IgD-negative memory B cell (primary cell): ENCODE data around the gene PRKX. TPM values are rescaled to one million over a fixed set of nuclear protein-coding genes. Genes with fewer than 3 reads are reported as not detected.
"Not testable (repeated sequence)": the region's sequence is repeated elsewhere in the genome, so short reads cannot be mapped to it uniquely, and the experiment has no call there.

Source experiments
- H3K27ac Mint-ChIP-seq, 3 donors: one replicate each; pipeline ENCODE4 v1.8.0; 2020 to 2022; ENCODE audit warnings: mild to moderate bottlenecking in 3 of 3, mixed read lengths in 3 of 3, moderate library complexity in 1 of 3
- H3K27me3 Mint-ChIP-seq: one replicate; pipeline ENCODE4 v1.8.0; 2021; ENCODE audit warnings: mixed read lengths
- H3K36me3 Mint-ChIP-seq: one replicate; pipeline ENCODE4 v1.8.0; 2020; ENCODE audit warnings: mild to moderate bottlenecking, mixed read lengths
- H3K4me1 Mint-ChIP-seq, 3 donors: one replicate each; pipeline ENCODE4 v1.8.0; 2020 to 2022; ENCODE audit warnings: mixed read lengths in 3 of 3, mild to moderate bottlenecking in 1 of 3
- H3K4me3 Mint-ChIP-seq, 4 donors: one replicate each; pipeline ENCODE4 v1.8.0; 2020 to 2022; ENCODE audit warnings: mild to moderate bottlenecking in 4 of 4, mixed read lengths in 4 of 4, moderate library complexity in 3 of 4
- H3K9me3 Mint-ChIP-seq, 3 donors: one replicate each; pipeline ENCODE4 v1.8.0; 2020 to 2021; ENCODE audit warnings: mixed read lengths in 3 of 3, mild to moderate bottlenecking in 1 of 3
- polyA plus RNA-seq: library from polyadenylated mRNA; unstranded; fragments of 300-500 nt; fragmentation: Illumina TruSeq; gene quantifications from one replicate; pipeline ENCODE4 v1.2.3, GENCODE V29; 2021

Gene PRKX
- polyA plus RNA-seq, 1 donor from 2014 or later: 73.9 TPM

- H3K27me3 Mint-ChIP-seq: no peaks in the 10 kb centered on the region
- peak overlapping the region; percentile 26 to 84 (median 73) for H3K27ac Mint-ChIP-seq
- peaks cover 0 to 6% (median 3%) of the 10 kb centered on the region in 3 donors for H3K4me1 Mint-ChIP-seq
- no peaks in the 10 kb centered on the region for H3K9me3 Mint-ChIP-seq
- peaks cover 2% of the 10 kb centered on the region for H3K36me3 Mint-ChIP-seq
- no peak overlapping the region for H3K4me3 Mint-ChIP-seq
Measured at GRCh38 chrX:3651277-3651676, 62.2 kb downstream of the PRKX start.

- no peak overlapping the region for H3K4me3 Mint-ChIP-seq
- peaks cover 0 to 3% (median 0%) of the 10 kb centered on the region in 3 donors for H3K9me3 Mint-ChIP-seq
- peaks cover 11% of the 10 kb centered on the region for H3K36me3 Mint-ChIP-seq
- peaks cover 0 to 10% (median 4%) of the 10 kb centered on the region in 3 donors for H3K4me1 Mint-ChIP-seq
- no peaks in the 10 kb centered on the region for H3K27me3 Mint-ChIP-seq
- no peak overlapping the region for H3K27ac Mint-ChIP-seq
Measured at GRCh38 chrX:3648084-3648483, 65.4 kb downstream of the PRKX start.

GRCh38 chrX:3639858-3640631 is 73.4 kb downstream of the PRKX start:
- Mint-ChIP-seq H3K27ac (peak overlapping the region in 1 of 3 donors; percentile 0), H3K36me3 (peaks cover 12% of the 10 kb centered on the region)
- H3K27me3 Mint-ChIP-seq, H3K9me3 Mint-ChIP-seq, H3K4me3 Mint-ChIP-seq, H3K4me1 Mint-ChIP-seq: not testable (repeated sequence)

GRCh38 chrX:3639236-3639635 is 74.2 kb downstream of the PRKX start:
- Mint-ChIP-seq H3K9me3 (peaks cover 0 to 3% (median 0%) of the 10 kb centered on the region in 3 donors), H3K36me3 (peaks cover 10% of the 10 kb centered on the region), H3K27me3 (no peaks in the 10 kb centered on the region), H3K4me3 (no peak overlapping the region), H3K27ac (no peak overlapping the region), H3K4me1 (peaks cover 0 to 7% (median 3%) of the 10 kb centered on the region in 3 donors)

- Mint-ChIP-seq H3K27me3 (no peaks in the 10 kb centered on the region), H3K4me3 (no peak overlapping the region), H3K36me3 (peaks cover 2% of the 10 kb centered on the region), H3K4me1 (peaks cover 0 to 7% (median 3%) of the 10 kb centered on the region in 3 donors), H3K27ac (peak overlapping the region in 1 of 3 donors; percentile 9), H3K9me3 (no peaks in the 10 kb centered on the region)
Measured at GRCh38 chrX:3638280-3638873, 75.1 kb downstream of the PRKX start.

GRCh38 chrX:3636803-3637202 is 76.6 kb downstream of the PRKX start:
- H3K36me3 Mint-ChIP-seq: peaks cover under 1% of the 10 kb centered on the region
- no peak overlapping the region for H3K27ac Mint-ChIP-seq
- H3K4me3 Mint-ChIP-seq: no peak overlapping the region
- H3K4me1 Mint-ChIP-seq: peaks cover 0 to 7% (median 3%) of the 10 kb centered on the region in 3 donors
- no peaks in the 10 kb centered on the region for H3K27me3 Mint-ChIP-seq
- no peaks in the 10 kb centered on the region for H3K9me3 Mint-ChIP-seq

- no peak overlapping the region for H3K27ac Mint-ChIP-seq
- peaks cover 0 to 2% (median 0%) of the 10 kb centered on the region in 3 donors for H3K4me1 Mint-ChIP-seq
- peaks cover 0 to 2% (median 0%) of the 10 kb centered on the region in 3 donors for H3K9me3 Mint-ChIP-seq
- H3K27me3 Mint-ChIP-seq: no peaks in the 10 kb centered on the region
- peaks cover 16% of the 10 kb centered on the region for H3K36me3 Mint-ChIP-seq
- H3K4me3 Mint-ChIP-seq: no peak overlapping the region
Measured at GRCh38 chrX:3631196-3631595, 82.3 kb downstream of the PRKX start.

GRCh38 chrX:3627594-3627993 is 85.9 kb downstream of the PRKX start:
- Mint-ChIP-seq H3K4me3 (no peak overlapping the region), H3K27ac (no peak overlapping the region), H3K27me3 (no peaks in the 10 kb centered on the region), H3K4me1 (no peaks in the 10 kb centered on the region), H3K36me3 (peaks cover 19% of the 10 kb centered on the region), H3K9me3 (peaks cover 0 to 2% (median 0%) of the 10 kb centered on the region in 3 donors)

- H3K36me3 Mint-ChIP-seq: peaks cover 20% of the 10 kb centered on the region
- H3K4me1 Mint-ChIP-seq: no peaks in the 10 kb centered on the region
- no peaks in the 10 kb centered on the region for H3K27me3 Mint-ChIP-seq
- H3K4me3 Mint-ChIP-seq: no peak overlapping the region
- no peaks in the 10 kb centered on the region for H3K9me3 Mint-ChIP-seq
- H3K27ac Mint-ChIP-seq: no peak overlapping the region
Measured at GRCh38 chrX:3621414-3621813, 92.0 kb downstream of the PRKX start.

GRCh38 chrX:3611744-3612143 is 101.7 kb downstream of the PRKX start:
- H3K4me3 Mint-ChIP-seq, H3K9me3 Mint-ChIP-seq, H3K27me3 Mint-ChIP-seq, H3K4me1 Mint-ChIP-seq, H3K27ac Mint-ChIP-seq: not testable (repeated sequence)
- peaks cover 13% of the 10 kb centered on the region for H3K36me3 Mint-ChIP-seq

GRCh38 chrX:3609810-3610209 is 103.6 kb downstream of the PRKX start:
- H3K36me3 Mint-ChIP-seq: peaks cover 14% of the 10 kb centered on the region

GRCh38 chrX:3603026-3603661 is 110.3 kb downstream of the PRKX start:
- H3K9me3 Mint-ChIP-seq: peaks cover 0 to 6% (median under 1%) of the 10 kb centered on the region in 3 donors
- H3K36me3 Mint-ChIP-seq: peaks cover 8% of the 10 kb centered on the region
- no peak overlapping the region for H3K27ac Mint-ChIP-seq

More at GRCh38 chrX:3609810-3610209, 103.6 kb downstream of the PRKX start:
- no peaks in the 10 kb centered on the region for H3K4me1 Mint-ChIP-seq
- H3K9me3 Mint-ChIP-seq: no peaks in the 10 kb centered on the region
- H3K4me3 Mint-ChIP-seq: no peak overlapping the region
- H3K27me3 Mint-ChIP-seq: no peaks in the 10 kb centered on the region
- no peak overlapping the region for H3K27ac Mint-ChIP-seq

GRCh38 chrX:3599802-3600430 is 113.5 kb downstream of the PRKX start:
- H3K4me3 Mint-ChIP-seq: no peak overlapping the region
- H3K27ac Mint-ChIP-seq: peak overlapping the region in 1 of 3 donors; percentile 25
- no peaks in the 10 kb centered on the region for H3K27me3 Mint-ChIP-seq
- peaks cover 16% of the 10 kb centered on the region for H3K36me3 Mint-ChIP-seq
- peaks cover 4 to 9% (median 5%) of the 10 kb centered on the region in 3 donors for H3K9me3 Mint-ChIP-seq
- peaks cover 0 to 4% (median 1%) of the 10 kb centered on the region in 3 donors for H3K4me1 Mint-ChIP-seq

More at GRCh38 chrX:3603026-3603661, 110.3 kb downstream of the PRKX start:
- H3K27me3 Mint-ChIP-seq: no peaks in the 10 kb centered on the region
- no peak overlapping the region for H3K4me3 Mint-ChIP-seq
- peaks cover 0 to 2% (median under 1%) of the 10 kb centered on the region in 3 donors for H3K4me1 Mint-ChIP-seq

- no peaks in the 10 kb centered on the region for H3K27me3 Mint-ChIP-seq
- peaks cover 18% of the 10 kb centered on the region for H3K36me3 Mint-ChIP-seq
- H3K9me3 Mint-ChIP-seq: peaks cover 5 to 9% (median 7%) of the 10 kb centered on the region in 3 donors
- H3K27ac Mint-ChIP-seq: peak overlapping the region in 1 of 3 donors; percentile 42
- H3K4me3 Mint-ChIP-seq: peak overlapping the region in 1 of 4 donors; percentile 27
- H3K4me1 Mint-ChIP-seq: peaks cover 0 to 4% (median 2%) of the 10 kb centered on the region in 3 donors
Measured at GRCh38 chrX:3598709-3599108, 114.7 kb downstream of the PRKX start.
